Activated CD8-positive, alpha-beta memory T cell treated with anti-CD3 and anti-CD28 coated beads, Interleukin-2, amount 50 U/mL, for 1 hour (primary cell): ENCODE measurements around the gene CALB2.

Experiments
- DNase-seq: peaks from one replicate; pipeline ENCODE4 v3.0.0-alpha.2; 2020; ENCODE audit errors: extremely low read depth

Gene CALB2

GRCh38 chr16:71426069-71426879 is 67.8 kb downstream of the CALB2 start:
- DNase-seq = no peak

GRCh38 chr16:71426880-71427615 is 68.5 kb downstream of the CALB2 start:
- DNase-seq = no peak

GRCh38 chr16:71428385-71428784 is 69.9 kb downstream of the CALB2 start:
- no peak for DNase-seq

GRCh38 chr16:71428883-71429282 is 70.4 kb downstream of the CALB2 start:
- DNase-seq = no peak

GRCh38 chr16:71429581-71429980 is 71.1 kb downstream of the CALB2 start:
- DNase-seq = no peak

GRCh38 chr16:71430744-71431143 is 72.2 kb downstream of the CALB2 start:
- DNase-seq = no peak

- no peak for DNase-seq
Observed at GRCh38 chr16:71431176-71431575, 72.7 kb downstream of the CALB2 start.

- DNase-seq = no peak
Observed at GRCh38 chr16:71431991-71432390, 73.5 kb downstream of the CALB2 start.

GRCh38 chr16:71432906-71433305 is 74.4 kb downstream of the CALB2 start:
- DNase-seq = no peak

GRCh38 chr16:71436473-71436872 is 78.0 kb downstream of the CALB2 start:
- no peak for DNase-seq

- no peak for DNase-seq
Observed at GRCh38 chr16:71439523-71439922, 81.0 kb downstream of the CALB2 start.
